OCI-LY3 (cell line): Measurements from ENCODE around the gene BRCC3.

Experiments used
- H2AFZ ChIP-seq: fragments of 200-600, 300-600 bp; shearing (Covaris generic); 2 replicates; pipeline ENCODE4 v1.6.0; 2014; ENCODE audit warnings: antibody characterized with exemption, low read depth, low read length
- H3K27ac ChIP-seq: fragments of 200-600, 300-600 bp; sonication (generic); 2 replicates; pipeline ENCODE4 v1.5.1; 2014; ENCODE audit warnings: mild to moderate bottlenecking, low read length, moderate library complexity, mixed read lengths
- H3K27me3 ChIP-seq: fragments of 200-600, 300-600 bp; sonication (generic); 2 replicates; pipeline ENCODE4 v1.6.1; 2014; ENCODE audit warnings: low read depth, low read length, mixed read lengths
- H3K36me3 ChIP-seq: fragments of 200-600, 300-600 bp; sonication (generic); replicated peaks from 2 replicates; pipeline ENCODE3; 2014; ENCODE audit warnings: low read depth, low read length, mixed read lengths
- H3K4me1 ChIP-seq: fragments of 300-600, 200-600 bp; sonication (generic); 2 replicates; pipeline ENCODE4 v1.6.1; 2014; ENCODE audit warnings: low read length, mixed read lengths
- H3K4me2 ChIP-seq: fragments of 200-600, 300-600 bp; sonication (generic); 2 replicates; pipeline ENCODE4 v1.6.1; 2014; ENCODE audit warnings: low read length, mixed read lengths
- H3K4me3 ChIP-seq: fragments of 300-600, 200-600 bp; sonication (generic); 2 replicates; pipeline ENCODE4 v1.5.1; 2014; ENCODE audit warnings: antibody characterized with exemption, mild to moderate bottlenecking, low read length, moderate library complexity
- H3K79me2 ChIP-seq: fragments of 300-600, 200-600 bp; shearing (Covaris generic); 2 replicates; pipeline ENCODE4 v1.6.1; 2014; ENCODE audit warnings: mild to moderate bottlenecking, low read length, mixed read lengths
- H3K9ac ChIP-seq: fragments of 300-600, 200-600 bp; shearing (Covaris generic); 2 replicates; pipeline ENCODE4 v1.6.0; 2014; ENCODE audit warnings: mild to moderate bottlenecking, low read length, moderate library complexity
- H3K9me3 ChIP-seq: fragments of 200-600, 300-600 bp; shearing (Covaris generic); 2 replicates; pipeline ENCODE4 v1.6.1; 2014; ENCODE audit warnings: low read length, mixed read lengths; ENCODE audit not compliant: insufficient read depth
- H4K20me1 ChIP-seq: fragments of 200-600, 300-600 bp; sonication (generic); 2 replicates; pipeline ENCODE4 v1.6.1; 2016; ENCODE audit warnings: low read length, mixed read lengths; ENCODE audit not compliant: insufficient read depth
- CTCF ChIP-seq: fragments of 200-600, 300-600 bp; sonication (generic); IDR thresholded peaks from 2 replicates; pipeline ENCODE4 v1.5.1; 2014; ENCODE audit warnings: antibody characterized with exemption, low read length, low read depth
- EZH2phosphoT487 ChIP-seq: fragments of 200-600 bp; shearing (Covaris generic); IDR thresholded peaks from 2 replicates; pipeline ENCODE4 v1.6.1; 2018; ENCODE audit warnings: antibody characterized with exemption, mixed run types, low read depth

The BRCC3 gene

DNA sequence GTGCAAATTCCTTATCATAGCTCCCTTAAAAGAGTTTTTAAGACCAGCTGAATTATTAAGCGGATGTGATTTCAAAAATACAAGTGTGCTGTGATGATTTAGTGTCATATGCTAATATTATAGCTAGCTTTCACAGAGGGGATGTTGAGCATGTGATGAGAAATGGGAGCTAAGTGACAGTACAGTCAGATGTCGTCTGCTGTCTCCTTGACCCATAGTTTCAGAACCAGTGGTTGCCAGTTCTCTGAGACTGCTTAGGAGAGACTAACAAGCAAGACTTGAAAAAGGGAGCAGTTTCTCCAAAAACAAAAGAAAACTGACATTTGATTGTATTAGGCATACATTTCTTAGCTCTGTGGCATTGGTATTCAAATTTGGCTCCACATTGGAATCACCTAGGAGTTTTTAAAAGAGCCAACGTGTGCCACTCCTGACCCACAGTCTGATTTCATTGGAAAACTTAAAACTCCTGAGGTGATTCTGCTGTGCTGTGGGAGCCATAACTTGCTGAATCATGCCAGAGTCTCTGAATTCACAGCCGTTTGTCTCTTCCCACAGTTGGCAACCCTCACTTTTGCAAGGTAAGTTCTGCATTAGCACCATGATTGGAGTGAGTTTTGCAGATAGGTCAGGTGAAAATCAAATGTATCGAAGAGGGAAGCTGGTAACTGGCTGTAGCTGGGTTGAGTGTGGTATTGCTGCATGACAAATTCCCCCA lies 24.3 kb upstream of the BRCC3 start:
- Histone ChIP-seq H2AFZ (no peak overlapping the region), H3K9me3 (no peaks in the 10 kb centered on the region), H3K36me3 (no peaks in the 10 kb centered on the region), H3K4me1 (no peaks in the 10 kb centered on the region), H3K4me3 (no peak overlapping the region), H3K27me3 (no peaks in the 10 kb centered on the region), H3K79me2 (no peaks in the 10 kb centered on the region), H4K20me1 (no peaks in the 10 kb centered on the region), H3K27ac (no peak overlapping the region), H3K9ac (no peak overlapping the region), H3K4me2 (no peak overlapping the region)
- TF ChIP-seq EZH2phosphoT487 (no peak), CTCF (no peak)

DNA sequence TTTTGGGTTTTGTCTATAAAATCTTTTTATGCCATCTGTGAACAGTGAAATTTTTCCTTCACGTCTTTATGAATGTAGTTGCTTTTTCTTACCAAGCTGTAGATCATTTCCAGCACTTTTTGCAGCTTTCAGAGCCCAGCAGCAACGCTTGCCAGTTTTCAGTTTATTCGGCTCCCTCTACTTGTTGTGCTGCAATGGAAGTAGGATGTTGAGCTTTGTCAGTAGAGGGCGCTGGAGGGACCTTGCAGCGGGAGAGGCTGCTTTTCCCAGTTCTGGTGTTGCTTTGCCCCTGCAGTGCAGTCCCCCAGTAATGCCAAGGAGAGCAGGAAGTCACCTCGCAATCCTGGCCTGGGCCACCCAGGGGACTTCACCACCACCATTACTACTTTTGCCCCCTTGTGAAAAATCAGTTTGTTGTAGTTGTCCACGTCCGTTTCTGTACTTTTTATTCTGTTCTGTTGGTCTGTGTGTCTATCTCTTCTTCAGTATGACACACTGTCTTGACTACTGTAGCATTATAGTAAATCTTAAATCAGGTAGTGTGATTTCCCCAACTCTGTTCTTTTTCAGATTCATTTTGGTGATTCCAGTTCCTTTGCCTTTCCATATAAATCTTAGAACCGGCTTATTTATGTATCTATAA lies 22.2 kb upstream of the BRCC3 start:
- TF ChIP-seq EZH2phosphoT487 (no peak), CTCF (peak; percentile 70)
- no peaks in the 10 kb centered on the region for H3K79me2 ChIP-seq
- H2AFZ ChIP-seq, result no peak overlapping the region
- no peak overlapping the region for H3K9ac ChIP-seq
- no peaks in the 10 kb centered on the region for H3K27me3 ChIP-seq
- H3K4me2 ChIP-seq, result no peak overlapping the region
- no peaks in the 10 kb centered on the region for H3K36me3 ChIP-seq
- no peaks in the 10 kb centered on the region for H3K4me1 ChIP-seq
- no peaks in the 10 kb centered on the region for H3K9me3 ChIP-seq
- no peak overlapping the region for H3K27ac ChIP-seq
- no peaks in the 10 kb centered on the region for H4K20me1 ChIP-seq
- no peak overlapping the region for H3K4me3 ChIP-seq

GRCh38 chrX:155052738-155053498 lies 18.4 kb upstream of the BRCC3 start:
- H2AFZ ChIP-seq, result no peak overlapping the region
- no peak overlapping the region for H3K4me3 ChIP-seq
- H3K36me3 ChIP-seq, result no peaks in the 10 kb centered on the region
- no peaks in the 10 kb centered on the region for H4K20me1 ChIP-seq
- no peaks in the 10 kb centered on the region for H3K79me2 ChIP-seq
- no peaks in the 10 kb centered on the region; the same call in 1 of the 2 replicates for H3K4me1 ChIP-seq
- no peaks in the 10 kb centered on the region for H3K27me3 ChIP-seq
- H3K27ac ChIP-seq, result no peak overlapping the region
- H3K9ac ChIP-seq, result no peak overlapping the region
- H3K9me3 ChIP-seq, result no peaks in the 10 kb centered on the region
- no peak overlapping the region for H3K4me2 ChIP-seq
- TF ChIP-seq EZH2phosphoT487 (no peak), CTCF (no peak)

- Histone ChIP-seq H3K79me2 (no peaks in the 10 kb centered on the region), H3K9ac (no peak overlapping the region), H2AFZ (no peak overlapping the region), H3K4me2 (no peak overlapping the region), H3K9me3 (no peaks in the 10 kb centered on the region), H3K4me3 (no peak overlapping the region), H3K36me3 (no peaks in the 10 kb centered on the region), H3K27ac (no peak overlapping the region), H4K20me1 (no peaks in the 10 kb centered on the region), H3K4me1 (no peaks in the 10 kb centered on the region; the same call in 1 of the 2 replicates), H3K27me3 (no peaks in the 10 kb centered on the region)
- TF ChIP-seq CTCF (no peak), EZH2phosphoT487 (no peak)
Measured at GRCh38 chrX:155053656-155054055, 17.7 kb upstream of the BRCC3 start.
